NCI-H2107 treated with DMSO at 0.1 percent for 48 hours (cell line): ENCODE measurements around the gene FANCM.

Experiments
- DNase-seq: peaks from one replicate; lab custom pipeline; 2025; ENCODE audit not compliant: unreplicated experiment; lab: John Stamatoyannopoulos, UW

Gene FANCM

GRCh38 chr14:45227566-45227965 is 91.8 kb downstream of the FANCM start:
- DNase-seq = no peak

GRCh38 chr14:45238988-45239387 is 103.3 kb downstream of the FANCM start:
- DNase-seq = no peak

- DNase-seq = no peak
Measured at GRCh38 chr14:45242706-45243105, 107.0 kb downstream of the FANCM start.

GRCh38 chr14:45246151-45246550 is 110.4 kb downstream of the FANCM start:
- no peak for DNase-seq

- DNase-seq = no peak
Measured at GRCh38 chr14:45246691-45247090, 111.0 kb downstream of the FANCM start.

GRCh38 chr14:45247427-45247826 is 111.7 kb downstream of the FANCM start:
- no peak for DNase-seq

- DNase-seq = peak; percentile 27
Measured at GRCh38 chr14:45249856-45250575, 114.3 kb downstream of the FANCM start.
